Measurements from ENCODE around the gene AHR.

Gene AHR

DNA sequence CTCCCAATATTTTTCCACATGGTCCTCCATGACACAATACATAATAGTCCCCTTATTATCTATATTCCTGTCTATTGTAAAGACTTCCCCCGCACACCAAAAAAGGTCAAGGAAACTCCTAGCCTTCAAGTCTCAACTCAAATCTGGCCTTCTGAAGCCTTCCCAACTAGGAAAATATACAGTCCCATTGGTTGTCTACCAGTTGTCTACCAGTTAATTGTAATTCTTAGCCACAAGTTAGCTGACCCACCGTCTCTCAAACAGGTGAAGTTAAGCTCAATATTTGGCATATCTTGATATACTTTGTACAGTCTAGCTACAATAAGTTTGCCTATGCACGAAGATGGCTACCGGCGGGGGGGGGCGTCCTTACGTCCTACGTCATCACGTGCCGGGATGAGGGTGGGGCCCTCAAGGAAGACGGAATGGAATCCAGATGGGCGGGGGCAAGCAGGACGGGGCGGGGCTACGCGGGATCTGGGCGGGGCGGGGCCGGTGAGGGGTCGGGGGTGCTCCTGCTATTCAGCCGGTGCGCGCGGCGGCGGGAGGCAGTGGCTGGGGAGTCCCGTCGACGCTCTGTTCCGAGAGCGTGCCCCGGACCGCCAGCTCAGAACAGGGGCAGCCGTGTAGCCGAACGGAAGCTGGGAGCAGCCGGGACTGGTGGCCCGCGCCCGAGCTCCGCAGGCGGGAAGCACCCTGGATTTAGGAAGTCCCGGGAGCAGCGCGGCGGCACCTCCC lies at the start of gene AHR:
Gene AHR (plus strand): TSS at position 551 of the 738 bp plus-strand sequence. CDS start 613 bp downstream, outside the sequence.
- peak; percentile 90 to 92 for DNase-seq

DNA sequence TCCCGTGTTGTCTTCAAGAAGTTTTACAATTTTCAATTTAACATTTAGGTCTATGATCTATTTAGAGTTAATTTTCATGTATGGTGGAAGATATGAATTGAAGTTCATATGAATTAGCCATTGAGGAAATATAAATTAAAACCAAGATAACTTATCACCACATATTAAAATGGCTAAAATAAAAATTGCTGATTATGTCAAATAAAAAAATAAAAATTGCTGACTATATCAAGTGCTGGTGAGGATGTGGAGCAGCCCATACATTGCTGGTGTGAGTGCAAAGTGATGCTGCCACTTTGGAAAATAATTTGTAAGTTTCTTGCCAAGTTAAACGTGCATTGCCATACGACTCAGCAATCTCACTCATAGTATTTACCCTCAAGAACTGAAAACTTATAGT lies 44.6 kb upstream of the AHR start:
- no peak for DNase-seq

DNA sequence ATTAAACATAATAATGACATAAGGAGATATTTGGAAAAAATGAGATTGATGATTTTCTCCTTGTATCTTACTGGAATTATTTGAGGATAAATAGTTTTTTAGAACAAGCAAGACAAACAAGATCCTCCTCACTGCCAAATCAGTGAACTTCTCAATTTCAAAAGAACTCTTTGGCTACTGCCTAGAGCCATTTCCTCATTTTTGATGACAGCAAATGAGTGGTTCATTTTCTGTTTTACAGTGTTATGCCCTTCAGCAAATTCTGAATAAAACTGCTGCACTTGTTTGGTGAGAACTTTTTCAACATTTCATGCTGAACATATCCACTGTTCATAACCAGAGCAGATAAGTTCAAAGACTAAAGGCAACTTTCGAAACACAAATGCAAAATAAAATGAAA lies 42.5 kb upstream of the AHR start:
- no peak for DNase-seq

DNA sequence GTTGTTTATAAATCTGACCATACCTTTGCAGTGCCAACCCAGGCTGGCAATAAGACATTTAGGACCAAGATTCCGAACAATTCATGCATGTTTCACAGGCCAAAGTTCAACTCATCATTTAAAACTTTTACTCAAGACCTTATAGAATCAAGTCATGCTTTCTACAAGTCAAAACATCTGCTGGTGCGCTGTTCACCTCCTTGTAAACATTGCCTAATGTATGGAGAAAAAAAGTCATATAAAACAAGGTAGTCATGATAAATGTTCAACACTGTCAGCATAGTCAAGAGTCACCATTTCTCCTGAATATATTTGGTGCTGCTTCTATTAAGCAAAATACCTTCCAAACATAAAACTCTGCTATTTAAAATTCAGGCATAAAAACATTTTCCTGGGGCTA lies 42.1 kb upstream of the AHR start:
- no peak for DNase-seq

DNA sequence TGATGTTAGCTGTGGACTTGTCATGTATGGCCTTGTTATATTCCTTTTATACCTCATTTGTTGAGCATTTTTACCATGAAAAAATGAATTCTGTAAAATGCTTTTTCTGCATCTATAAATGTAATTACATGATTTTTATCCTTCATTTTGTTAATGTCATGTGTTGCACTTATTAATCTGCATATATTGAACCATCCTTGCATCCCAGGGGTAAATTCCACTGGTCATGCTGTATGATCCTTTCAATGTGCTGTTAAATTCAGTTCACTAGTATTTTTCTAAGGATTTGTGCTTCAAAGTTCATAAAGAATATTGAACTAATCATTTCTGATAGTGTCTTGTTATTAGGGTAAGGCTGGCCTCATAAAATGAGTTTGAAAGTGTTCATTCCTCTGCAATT lies 31.9 kb upstream of the AHR start:
- no peak for DNase-seq

DNA sequence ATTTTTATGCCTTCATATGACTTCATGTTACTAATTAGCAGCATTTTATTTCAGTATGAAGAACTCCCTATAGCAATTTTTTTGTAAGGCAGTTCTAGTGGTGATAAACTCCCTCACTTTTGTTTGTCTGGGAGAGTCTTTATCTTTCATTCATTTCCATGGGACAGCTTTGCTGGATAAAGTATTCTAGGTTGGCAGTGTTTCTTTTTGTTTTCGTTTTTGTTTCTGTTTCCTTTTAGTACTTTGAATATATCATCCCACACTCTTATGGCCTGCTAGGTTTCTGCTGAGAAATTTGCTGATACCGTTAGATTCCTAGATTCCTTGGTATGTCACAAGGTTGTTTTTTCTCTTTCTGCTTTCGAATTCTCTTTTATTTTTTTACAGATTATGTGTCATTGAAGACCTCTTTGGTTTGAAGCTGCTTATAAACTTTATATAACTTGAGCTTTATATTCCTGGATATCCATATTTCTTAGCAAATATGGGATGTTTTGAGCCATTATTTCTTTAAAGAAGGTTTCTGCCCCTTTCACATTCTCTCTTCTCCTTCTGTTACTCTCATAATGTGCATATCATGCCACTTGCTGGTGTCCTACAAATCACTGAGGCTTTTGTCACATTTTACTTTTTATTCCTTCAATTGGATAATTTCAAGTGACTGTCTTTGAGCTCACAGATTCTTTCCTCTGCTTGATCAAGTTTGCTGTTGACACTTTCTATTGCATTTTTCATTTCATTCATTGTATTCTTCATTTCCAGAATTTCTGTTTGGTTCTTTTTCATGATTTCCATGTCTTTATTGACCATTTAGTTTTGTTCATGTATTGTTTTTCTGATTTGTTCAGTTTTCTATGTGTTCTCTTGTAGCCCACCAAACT lies 28.9 kb upstream of the AHR start:
- no peak for DNase-seq

DNA sequence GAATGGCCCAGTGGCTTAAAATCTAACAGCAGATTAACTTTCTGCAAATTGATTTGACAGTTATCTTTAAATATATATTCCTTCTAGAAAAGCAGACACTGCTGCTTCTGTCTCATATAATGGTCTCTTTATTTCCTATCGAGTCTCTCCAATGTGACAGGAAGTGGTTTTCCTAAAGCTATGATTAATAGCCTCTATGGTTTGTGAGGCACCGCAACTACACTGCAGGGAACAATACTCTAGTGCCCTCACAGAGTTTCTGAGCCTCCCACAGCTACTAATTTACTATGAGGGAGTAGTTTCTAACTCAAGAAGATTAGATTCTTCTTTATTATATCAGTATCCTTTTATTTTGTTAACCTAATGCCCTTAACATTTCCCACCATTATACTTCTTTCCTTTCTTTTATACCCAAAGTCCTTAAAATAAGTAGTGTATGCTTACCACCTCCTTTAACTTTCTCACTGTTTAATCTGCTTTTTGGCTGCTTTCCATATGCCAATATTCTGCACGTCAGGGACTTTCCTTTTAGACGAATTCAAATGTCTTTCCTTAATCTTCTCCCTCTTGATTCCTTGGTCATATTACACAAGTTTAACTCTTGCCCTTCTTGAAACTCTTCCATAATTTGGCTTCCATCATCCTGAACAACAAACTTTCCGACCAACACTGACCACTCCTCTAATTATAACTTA lies 23.8 kb upstream of the AHR start:
- DNase-seq = peak in 1 of 2 donors; percentile 12

DNA sequence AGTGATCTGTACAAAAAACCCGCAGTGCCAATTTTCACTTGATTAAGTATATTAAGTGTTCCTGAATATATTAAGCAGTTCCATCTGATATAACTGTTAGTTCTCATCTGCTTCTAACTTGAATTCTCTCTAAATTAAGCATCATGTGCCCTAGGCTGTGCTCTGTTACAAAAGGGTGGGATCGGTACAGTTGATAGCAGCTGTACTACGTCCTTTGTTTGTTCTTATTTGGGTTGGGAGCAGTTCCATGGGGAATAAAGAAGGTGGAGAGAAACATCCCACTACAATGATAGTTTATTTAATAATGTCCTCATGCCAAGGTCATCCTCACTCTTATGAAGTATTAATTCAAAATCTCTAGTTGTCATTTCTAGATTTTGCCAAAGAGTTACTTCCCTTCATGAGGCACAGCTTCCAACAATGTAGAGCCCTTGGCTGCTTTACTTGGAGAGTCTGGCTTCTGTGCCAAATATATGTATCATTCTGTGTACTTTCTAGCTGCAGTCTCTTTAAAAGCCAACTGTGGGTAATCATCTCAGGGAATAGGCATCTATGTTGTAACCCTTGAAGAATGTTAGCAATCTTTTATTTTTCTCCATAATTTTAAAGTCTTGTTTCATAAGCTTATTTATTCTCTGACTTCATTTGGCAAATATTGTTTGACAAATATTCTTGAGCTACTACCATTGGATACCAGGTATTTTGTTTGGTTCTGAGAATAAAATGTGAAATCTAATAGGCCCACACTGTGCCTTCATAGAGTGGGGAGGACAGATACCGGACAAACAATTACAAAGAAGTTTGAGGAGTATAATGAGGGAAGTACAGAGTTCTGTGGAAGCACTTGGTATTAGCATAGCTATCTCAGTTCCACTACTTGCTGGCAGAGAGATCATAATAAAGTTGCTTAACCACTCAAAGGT lies 22.4 kb upstream of the AHR start:
- no peak for DNase-seq

DNA sequence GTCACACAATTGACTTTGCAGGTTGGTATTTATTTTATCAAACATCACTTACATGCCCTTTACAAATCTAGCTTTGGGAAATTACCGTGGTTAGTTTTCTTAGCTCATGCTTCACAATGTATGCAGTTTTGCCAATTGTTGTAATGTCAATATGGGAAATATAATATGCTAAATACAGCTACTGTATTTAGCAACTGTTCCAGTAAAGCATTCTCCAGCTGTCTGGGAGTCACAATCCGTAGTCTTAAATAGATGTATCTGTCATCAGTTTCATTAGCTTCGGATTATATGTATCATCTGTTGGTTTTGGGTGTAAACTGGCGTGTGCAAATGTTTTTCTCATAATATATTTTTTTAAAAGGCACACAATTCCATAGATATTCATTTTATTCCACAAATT lies 19.4 kb upstream of the AHR start:
- no peak for DNase-seq

DNA sequence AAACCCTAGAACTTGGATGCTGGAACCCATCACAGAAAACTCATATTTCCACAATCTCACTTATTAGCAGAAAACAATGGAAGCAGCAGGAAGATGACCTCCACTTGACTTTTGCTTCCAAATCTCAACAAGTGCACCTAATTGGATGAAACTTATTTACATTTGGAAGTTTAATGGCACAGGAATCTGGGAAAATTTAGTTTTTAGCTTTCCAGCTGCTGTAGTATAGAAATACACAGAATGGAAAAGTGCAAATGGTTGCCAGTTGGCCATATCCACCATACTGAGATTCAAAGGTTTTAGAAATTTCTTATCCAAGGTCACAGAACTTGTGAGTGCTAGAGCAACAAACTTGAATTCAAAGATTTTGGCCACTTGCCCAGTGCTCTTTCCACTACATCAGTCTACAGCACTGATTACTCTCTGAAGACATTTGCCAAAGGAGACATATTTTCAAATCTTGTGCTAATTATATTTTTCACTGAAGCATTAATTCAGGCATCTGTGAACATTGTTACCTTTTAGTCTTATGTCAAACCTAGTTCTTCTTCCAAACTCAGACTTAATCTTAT lies 9.3 kb upstream of the AHR start:
- no peak for DNase-seq

DNA sequence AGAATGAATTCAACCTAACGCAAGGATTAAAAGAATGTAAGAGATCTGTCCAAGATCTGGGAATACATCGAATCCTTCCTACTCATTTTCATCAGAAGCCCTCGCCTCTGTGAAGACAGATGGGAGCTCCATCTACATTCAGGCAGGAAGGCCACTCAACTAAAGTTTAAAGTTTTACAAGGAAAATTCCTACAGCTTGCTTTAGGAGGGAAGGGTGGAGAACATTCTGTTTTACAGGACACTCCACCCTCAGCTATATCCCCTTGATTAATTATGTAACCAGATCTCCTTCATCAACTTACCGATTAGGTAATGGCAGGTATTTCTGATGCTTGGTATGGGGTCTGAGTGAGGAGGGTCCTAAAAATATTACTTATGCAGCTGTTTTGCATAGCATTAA lies 5.6 kb upstream of the AHR start:
- no peak for DNase-seq

DNA sequence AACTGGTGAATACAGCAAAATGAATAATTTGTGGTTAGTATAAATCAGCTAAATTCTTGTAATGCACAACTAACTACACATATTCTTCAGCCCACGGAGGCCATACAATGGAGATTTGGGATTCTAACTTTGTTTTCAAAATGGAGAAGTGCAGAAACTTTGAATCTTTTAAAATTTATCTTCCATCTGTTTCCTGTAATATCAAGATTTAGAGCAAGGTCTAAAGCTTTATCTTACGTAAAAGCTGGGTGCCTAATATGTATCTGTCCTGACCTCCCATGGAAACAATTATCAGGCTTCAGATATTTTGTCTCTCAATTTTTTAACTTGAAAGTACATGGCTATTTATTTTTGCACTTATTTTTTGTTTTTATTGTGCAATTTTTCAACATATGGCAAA lies 5.0 kb upstream of the AHR start:
- no peak for DNase-seq

DNA sequence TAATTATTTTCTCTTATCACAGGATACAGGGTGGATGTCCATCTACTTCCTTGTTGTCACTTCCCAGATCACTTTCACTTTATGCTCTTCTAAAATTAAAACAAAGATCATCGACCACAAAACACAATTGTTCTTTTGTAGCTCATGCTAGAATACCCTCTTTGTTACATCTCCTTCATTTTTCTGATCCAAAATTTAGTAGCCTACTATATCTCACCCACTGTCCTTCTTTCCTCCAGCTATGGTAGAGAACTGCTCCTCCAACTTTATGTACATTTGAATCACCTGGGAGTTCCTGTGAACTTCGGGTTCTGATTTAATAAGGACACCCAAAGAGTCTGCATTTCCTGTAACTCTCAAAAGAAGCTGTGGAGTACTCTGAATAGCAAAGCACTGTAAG lies 1.2 kb upstream of the AHR start:
- DNase-seq = no peak

DNA sequence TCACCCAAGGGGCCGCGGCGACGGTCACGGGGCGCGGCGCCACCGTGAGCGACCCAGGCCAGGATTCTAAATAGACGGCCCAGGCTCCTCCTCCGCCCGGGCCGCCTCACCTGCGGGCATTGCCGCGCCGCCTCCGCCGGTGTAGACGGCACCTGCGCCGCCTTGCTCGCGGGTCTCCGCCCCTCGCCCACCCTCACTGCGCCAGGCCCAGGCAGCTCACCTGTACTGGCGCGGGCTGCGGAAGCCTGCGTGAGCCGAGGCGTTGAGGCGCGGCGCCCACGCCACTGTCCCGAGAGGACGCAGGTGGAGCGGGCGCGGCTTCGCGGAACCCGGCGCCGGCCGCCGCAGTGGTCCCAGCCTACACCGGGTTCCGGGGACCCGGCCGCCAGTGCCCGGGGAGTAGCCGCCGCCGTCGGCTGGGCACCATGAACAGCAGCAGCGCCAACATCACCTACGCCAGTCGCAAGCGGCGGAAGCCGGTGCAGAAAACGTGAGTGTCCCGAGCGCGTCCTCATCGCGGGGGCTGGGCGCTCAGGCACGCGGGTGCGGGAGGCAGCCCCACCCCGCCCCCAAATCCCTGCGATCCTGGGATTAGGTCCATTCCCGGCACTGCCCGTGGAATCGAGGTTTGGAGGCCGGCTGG lies 509 bp downstream of the AHR start:
- peak in 1 of 2 donors; percentile 38 for DNase-seq

DNA sequence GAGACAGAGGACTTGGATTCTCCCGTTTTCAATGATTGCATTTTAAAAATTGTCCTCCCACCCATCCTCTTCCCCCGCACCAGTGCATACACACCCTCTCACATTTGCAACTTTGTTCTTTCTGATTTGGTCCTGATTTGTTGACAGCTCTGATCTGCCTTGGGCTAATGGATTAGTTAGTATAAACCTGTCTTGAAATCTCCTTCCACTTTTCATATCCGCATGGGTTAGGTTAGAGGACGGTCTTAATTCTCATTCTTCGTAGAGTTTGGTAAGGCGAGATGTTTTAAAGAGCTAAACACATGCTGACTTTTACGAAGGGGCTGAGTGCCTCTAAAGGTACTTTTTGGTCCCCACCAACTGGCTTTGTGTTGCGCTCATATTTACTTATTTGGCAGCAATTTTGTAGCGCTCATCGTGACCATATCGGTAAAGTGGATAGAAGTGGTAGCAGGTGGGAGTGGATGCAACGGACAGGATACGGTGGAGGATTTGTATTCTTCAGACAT lies 1.1 kb downstream of the AHR start:
- peak in 1 of 2 donors; percentile 43 for DNase-seq

DNA sequence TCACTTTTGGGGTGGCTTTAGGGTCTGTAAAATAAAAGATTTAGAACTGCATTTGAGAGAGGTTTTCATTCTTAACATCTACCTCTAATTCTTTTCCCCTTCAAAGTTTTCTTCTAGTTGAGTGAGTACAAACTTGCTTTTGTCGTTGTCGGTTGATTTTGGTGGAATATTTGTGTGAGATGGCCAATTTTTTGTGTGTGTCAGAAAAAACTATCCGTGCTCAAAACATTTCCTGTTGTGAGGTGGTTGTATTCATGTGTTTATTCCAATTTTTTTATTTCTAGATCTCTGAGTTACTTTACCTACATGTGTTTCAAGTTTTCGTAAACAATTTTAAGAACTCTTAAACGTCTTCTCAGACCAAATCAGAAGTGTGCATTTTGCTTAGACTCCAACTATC lies 1.6 kb downstream of the AHR start:
- DNase-seq = no peak

DNA sequence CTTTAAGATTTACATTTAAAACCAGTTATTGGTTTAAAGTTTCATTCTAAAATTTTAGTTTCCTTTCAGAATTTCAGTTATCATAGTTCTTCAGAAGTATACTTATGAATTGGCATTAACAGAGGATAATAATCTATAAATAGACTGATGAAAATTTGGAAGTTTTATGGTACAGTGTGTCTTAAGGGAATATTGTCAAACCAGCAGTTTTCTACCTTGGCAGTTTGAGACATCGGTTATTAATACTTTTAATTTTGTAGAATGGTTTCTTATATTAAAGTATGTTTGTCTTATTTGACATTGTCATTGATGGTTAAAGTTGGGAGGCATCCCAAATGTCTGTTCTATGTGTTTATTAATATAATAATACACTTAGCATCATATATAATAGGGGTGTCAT lies 2.0 kb downstream of the AHR start:
- no peak for DNase-seq

DNA sequence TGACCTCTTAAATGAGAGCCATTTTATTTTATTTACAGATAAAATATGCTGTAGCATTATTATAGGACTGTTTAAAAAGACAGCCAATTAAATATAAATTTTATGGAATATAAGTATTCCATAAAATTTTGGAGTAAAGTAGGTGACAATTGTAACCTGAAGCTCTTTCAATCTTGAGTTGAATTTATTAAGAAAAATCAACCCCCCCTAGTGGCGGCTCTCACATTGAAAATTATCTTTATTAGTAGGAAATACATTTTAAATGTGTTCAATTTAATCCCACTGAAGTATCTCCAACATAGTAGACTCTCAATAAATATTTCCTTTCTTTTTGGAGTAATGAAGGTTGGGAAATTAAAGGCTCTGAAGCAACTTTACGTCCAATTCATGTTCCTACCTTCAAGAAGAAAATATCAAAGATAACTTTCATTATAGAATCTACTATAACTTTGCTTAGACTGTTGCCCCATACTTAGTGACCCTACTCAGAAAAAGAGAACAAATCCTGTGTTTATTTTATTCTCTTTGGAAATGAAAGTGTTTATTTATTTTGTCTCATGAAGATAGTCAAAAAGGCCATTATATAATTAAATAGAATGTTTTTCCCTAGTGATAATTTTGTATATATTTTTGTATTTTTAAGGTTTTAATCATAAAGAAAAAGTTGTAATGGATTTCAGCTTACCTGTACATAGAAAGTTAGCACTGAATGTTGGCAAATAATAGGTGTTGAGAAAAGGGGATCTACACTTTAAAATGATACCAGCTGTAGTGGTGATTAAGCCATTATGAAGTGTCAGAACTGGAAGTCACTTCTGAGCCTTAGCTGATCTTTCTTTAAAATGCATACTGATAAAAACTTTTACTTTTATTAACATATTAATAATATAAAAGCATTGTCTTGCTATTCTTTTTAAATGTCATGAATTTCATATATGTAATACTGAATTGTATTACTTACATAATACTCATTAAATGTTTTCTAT lies 3.3 kb downstream of the AHR start:
- DNase-seq = peak; percentile 12 to 67

DNA sequence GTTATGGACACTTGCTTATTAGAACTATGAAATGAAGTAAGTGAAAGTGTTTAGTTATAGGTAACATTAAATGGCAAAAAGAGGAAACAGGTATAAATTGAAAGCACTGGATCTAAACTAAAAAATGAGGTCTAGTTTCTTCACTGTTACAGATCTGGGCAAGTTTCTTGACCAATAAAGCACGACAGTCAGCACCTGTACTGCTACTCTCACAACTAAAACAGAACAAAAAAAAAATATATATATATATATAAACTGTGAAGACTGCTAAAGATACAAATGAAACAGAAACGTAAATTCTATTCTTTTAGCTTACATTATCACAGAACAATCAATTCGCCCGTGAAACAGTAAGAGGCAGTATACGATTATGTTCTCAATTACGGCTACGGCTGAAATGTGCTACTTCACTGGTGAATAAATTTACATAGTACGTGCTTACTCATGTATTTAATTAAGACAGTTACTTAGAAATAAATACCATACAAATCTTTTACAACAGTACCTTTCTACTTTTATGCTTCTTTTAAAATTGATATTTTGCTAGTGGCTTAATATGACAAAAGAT lies 4.2 kb downstream of the AHR start:
- DNase-seq = peak in 1 of 2 donors; percentile 61

DNA sequence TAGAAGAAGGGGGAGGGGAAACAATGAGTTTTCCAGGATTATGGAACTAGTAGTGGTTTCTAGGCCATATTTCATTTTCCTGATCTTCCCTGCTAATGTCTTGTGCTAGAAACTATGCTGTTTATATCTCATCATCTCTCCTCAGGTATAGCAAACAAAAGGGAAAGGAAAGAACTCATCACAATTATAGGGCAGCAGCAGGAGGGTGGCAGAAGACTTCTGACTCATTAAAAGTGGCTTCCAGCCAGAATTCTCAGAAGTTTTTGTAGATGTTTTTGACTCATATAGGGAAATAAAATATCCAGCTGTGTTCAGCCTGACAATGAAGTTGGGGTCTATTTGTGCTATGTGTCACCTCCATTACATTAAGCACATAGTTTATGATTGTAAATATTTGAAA lies 6.5 kb downstream of the AHR start:
- DNase-seq = peak in 1 of 2 donors; percentile 42
